ENCODE results near the gene SDS. TPM values are rescaled to one million over a fixed set of nuclear protein-coding genes. Genes with fewer than 3 reads are reported as not detected.

SDS gene
- total RNA-seq, 4 donors from 2014 or later = not detected

GRCh38 chr12:113371808-113372207 is 31.9 kb downstream of the SDS start:
- no peak overlapping the region for H3K27ac ChIP-seq
- no peaks in the 10 kb centered on the region for H3K9me3 ChIP-seq
- DNase-seq = no peak
- no peaks in the 10 kb centered on the region for H3K4me1 ChIP-seq
- H3K36me3 ChIP-seq = no peaks in the 10 kb centered on the region
- intact Hi-C loops (cut with DNase I; ENCODE audit: low total_unique reads) = no loop called here
- no peak for TF ChIP-seq CTCF (IDR thresholded peaks at IDR 0.05)
- TF ChIP-seq POLR2A (IDR thresholded peaks at IDR 0.05) = no peak
- H3K27me3 ChIP-seq = no peaks in the 10 kb centered on the region
- H3K4me3 ChIP-seq = no peak overlapping the region

DNA sequence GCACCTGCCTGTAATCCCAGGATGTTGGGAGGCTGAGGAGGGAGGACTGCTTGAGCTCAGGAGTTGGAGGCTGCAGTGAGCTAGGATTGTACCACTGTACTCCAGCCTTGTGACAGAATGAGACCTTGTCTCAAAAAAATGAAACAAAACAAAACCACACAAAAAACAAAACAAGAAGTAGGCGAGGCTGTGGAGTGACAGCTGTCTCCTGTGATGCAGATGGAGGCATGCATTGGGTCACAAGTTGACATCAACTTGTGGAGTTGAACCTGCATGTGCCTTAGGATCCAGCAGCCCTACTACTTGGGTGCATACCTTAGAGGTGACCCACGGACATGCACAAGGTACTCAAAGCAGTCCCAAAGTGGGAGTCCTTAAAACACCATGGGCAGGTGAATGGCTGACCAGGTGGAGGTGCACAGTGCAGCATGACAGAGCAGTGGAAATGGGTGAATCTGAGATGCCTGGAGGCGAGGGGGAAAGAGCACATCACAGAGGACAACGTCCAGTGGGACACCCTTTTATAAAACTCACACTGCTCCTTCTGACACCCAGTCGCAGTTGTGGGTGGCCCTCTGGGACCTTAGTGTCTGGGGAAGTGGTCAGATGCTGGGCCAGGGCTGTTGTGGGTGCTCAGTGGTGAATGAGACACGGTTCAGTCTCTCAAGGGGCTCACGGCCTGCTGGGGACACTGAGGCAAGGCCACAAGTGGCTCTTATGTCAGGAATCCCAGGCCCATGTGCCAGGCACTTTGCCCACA is 32.6 kb downstream of the SDS start:
- Histone ChIP-seq H3K4me3 (no peak overlapping the region), H3K27me3 (no peaks in the 10 kb centered on the region), H3K36me3 (no peaks in the 10 kb centered on the region), H3K4me1 (no peaks in the 10 kb centered on the region), H3K9me3 (no peaks in the 10 kb centered on the region), H3K27ac (no peak overlapping the region)
- intact Hi-C loops (cut with DNase I; ENCODE audit: low total_unique reads) = no loop called here
- DNase-seq = no peak
- TF ChIP-seq POLR2A (IDR thresholded peaks at IDR 0.05) (no peak), CTCF (IDR thresholded peaks at IDR 0.05) (no peak)

GRCh38 chr12:113369391-113369985 is 34.2 kb downstream of the SDS start:
- Histone ChIP-seq H3K9me3 (no peaks in the 10 kb centered on the region), H3K4me3 (no peak overlapping the region), H3K27ac (no peak overlapping the region), H3K4me1 (no peaks in the 10 kb centered on the region), H3K27me3 (no peaks in the 10 kb centered on the region), H3K36me3 (no peaks in the 10 kb centered on the region)
- intact Hi-C loops (cut with DNase I; ENCODE audit: low total_unique reads) = no loop called here
- no peak for TF ChIP-seq CTCF (IDR thresholded peaks at IDR 0.05)
- TF ChIP-seq POLR2A (IDR thresholded peaks at IDR 0.05) = no peak
- no peak for DNase-seq

DNA sequence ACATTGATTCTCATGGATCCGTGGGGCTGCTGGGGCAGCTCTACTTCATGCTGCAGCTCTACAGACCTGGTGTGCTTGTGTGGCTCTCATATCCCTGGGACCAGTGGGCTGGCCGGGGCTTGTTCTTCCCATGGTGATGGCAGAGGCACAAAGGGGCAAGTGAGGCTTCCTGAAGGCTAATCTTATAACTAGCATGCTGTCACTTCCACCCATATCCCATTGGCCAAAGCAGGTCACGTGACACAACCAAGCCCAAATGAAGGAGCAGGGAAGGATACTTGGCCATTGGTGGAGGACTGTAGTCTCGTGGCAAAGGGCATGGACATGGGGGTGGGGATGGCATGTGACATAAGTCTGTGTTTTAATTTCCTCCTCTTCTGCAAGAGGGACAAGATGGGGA is 35.4 kb downstream of the SDS start:
- intact Hi-C loops (cut with DNase I; ENCODE audit: low total_unique reads) = no loop called here

More for the DNA sequence above, 35.4 kb downstream of the SDS start:
- Histone ChIP-seq H3K27ac (no peak overlapping the region), H3K4me3 (no peak overlapping the region), H3K4me1 (no peaks in the 10 kb centered on the region), H3K9me3 (no peaks in the 10 kb centered on the region), H3K27me3 (no peaks in the 10 kb centered on the region), H3K36me3 (no peaks in the 10 kb centered on the region)
- DNase-seq = no peak
- TF ChIP-seq CTCF (IDR thresholded peaks at IDR 0.05) = no peak
- no peak for TF ChIP-seq POLR2A (IDR thresholded peaks at IDR 0.05)
